PC-9 (cell line): Measurements from ENCODE around the gene PGAM5. TPM values are rescaled to one million over a fixed set of nuclear protein-coding genes. Genes with fewer than 3 reads are reported as not detected.

Experiments
- BruUV-seq: library from RNA; stranded (reverse); fragments of 400-500 nt; replicated peaks from 2 replicates; lab custom pipeline; 2021; lab: Mats Ljungman, UMichigan
- CTCF ChIA-PET: fragments of 300-600 bp; sonication (Branson Sonifier 250); formaldehyde crosslinking; loops from one replicate; lab custom pipeline; 2022; ENCODE audit warnings: antibody characterized with exemption; lab: Charles Lee
- POLR2A ChIA-PET: fragments of 300-600 bp; sonication (Branson Sonifier 250); formaldehyde crosslinking; loops from one replicate; lab custom pipeline; 2022; ENCODE audit warnings: antibody characterized with exemption; ENCODE audit not compliant: unreplicated experiment; lab: Charles Lee
- DNase-seq, 2 experiments: peaks; one replicate each; pipeline versions ENCODE4 v3.0.0 to v3.0.0-alpha.2; 2015 to 2022; ENCODE audit warnings: mixed read lengths in 1 of 2
- H2AFZ ChIP-seq: fragments of 200-600 bp; sonication (generic); 2 replicates; pipeline ENCODE4 v1.8.1; 2017; ENCODE audit warnings: antibody characterized with exemption
- H3F3A ChIP-seq: fragments of 200-600 bp; sonication (generic); 2 replicates; pipeline ENCODE4 v1.8.1; 2017; ENCODE audit warnings: antibody characterized with exemption, mild to moderate bottlenecking, low read depth; ENCODE audit not compliant: insufficient read depth
- H3K27ac ChIP-seq: fragments of 200-600 bp; sonication (generic); 2 replicates; pipeline ENCODE4 v1.6.1; 2016; ENCODE audit warnings: mixed run types
- H3K27me3 ChIP-seq: fragments of 200-600 bp; sonication (generic); 2 replicates; pipeline ENCODE4 v1.6.1; 2016; ENCODE audit warnings: low read depth, mixed run types; ENCODE audit not compliant: insufficient read depth
- H3K36me3 ChIP-seq: fragments of 200-600 bp; sonication (generic); 2 replicates; pipeline ENCODE4 v1.6.1; 2016; ENCODE audit warnings: low read depth, mixed run types
- H3K4me1 ChIP-seq: fragments of 200-600 bp; sonication (generic); replicated peaks from 2 replicates; pipeline ENCODE4 v1.6.1; 2016; ENCODE audit warnings: mixed run types; ENCODE audit not compliant: insufficient read depth
- H3K4me2 ChIP-seq: fragments of 200-600 bp; sonication (generic); 2 replicates; pipeline ENCODE4 v1.6.1; 2017; ENCODE audit warnings: mixed run types
- H3K4me3 ChIP-seq: fragments of 200-600 bp; sonication (generic); 2 replicates; pipeline ENCODE4 v1.6.1; 2016; ENCODE audit warnings: mixed run types
- H3K79me2 ChIP-seq: fragments of 200-600 bp; sonication (generic); 2 replicates; pipeline ENCODE4 v1.6.1; 2017; ENCODE audit warnings: low read depth, mixed run types
- H3K9me2 ChIP-seq: fragments of 200-600 bp; sonication (generic); 2 replicates; pipeline ENCODE4 v1.8.1; 2017; ENCODE audit warnings: mild to moderate bottlenecking; ENCODE audit not compliant: insufficient read depth
- H3K9me3 ChIP-seq: fragments of 200-600 bp; sonication (generic); 2 replicates; pipeline ENCODE4 v1.8.1; 2016; ENCODE audit warnings: low read depth; ENCODE audit not compliant: insufficient read depth
- H4K20me1 ChIP-seq: fragments of 200-600 bp; sonication (generic); 2 replicates; pipeline ENCODE4 v1.8.1; 2017; ENCODE audit not compliant: insufficient read depth
- EZH2 ChIP-seq: fragments of 200-600 bp; sonication (generic); IDR thresholded peaks from 2 replicates; pipeline ENCODE4 v1.8.0; 2017; ENCODE audit warnings: antibody characterized with exemption, low read depth
- intact Hi-C: fragments of 100-400 bp; cut with micrococcal nuclease; formaldehyde crosslinking; loops from one replicate; pipeline ENCODE4 v1.10.0; 2022; ENCODE audit not compliant: unreplicated experiment
- total RNA-seq: library from RNA; stranded (reverse); gene quantifications from 2 replicates; pipeline ENCODE4 v1.2.3, GENCODE V29; 2021
- TF ChIP-seq, protein P1 (sequence below): fragments of 200-600 bp; sonication (generic); conservative IDR thresholded peaks from 2 replicates; pipeline ENCODE4 v1.6.1; 2017; ENCODE audit warnings: mixed run types, antibody characterized with exemption, mild to moderate bottlenecking, moderate library complexity

PGAM5 gene
- total RNA-seq, 1 experiment from 2014 or later, result 59.0 TPM

DNA sequence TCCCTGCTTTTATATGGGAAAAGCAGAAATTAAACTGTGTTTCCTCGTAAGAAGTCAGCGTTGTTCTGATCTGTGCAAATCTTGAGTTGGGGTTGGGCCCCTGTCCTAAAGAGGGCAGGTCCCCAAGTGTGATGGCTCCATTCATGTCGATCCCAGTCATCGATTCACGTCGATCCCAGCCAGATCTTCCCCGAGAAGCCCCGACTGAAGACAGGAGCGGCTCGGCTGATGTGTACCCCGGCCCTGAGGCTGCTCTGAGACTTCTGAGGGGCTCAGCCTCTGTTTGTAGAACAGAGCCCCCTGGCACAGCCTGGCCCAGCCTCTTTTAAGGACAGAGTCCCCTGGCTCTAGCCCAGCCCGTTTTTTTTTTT lies 9.3 kb downstream of the PGAM5 start:
- Histone ChIP-seq H3K9me2 (no peaks in the 10 kb centered on the region), H2AFZ (no peak overlapping the region), H3K9me3 (no peaks in the 10 kb centered on the region), H3F3A (peaks cover 59% of the 10 kb centered on the region), H3K27me3 (no peaks in the 10 kb centered on the region), H4K20me1 (peaks cover 63% of the 10 kb centered on the region), H3K4me1 (no peaks in the 10 kb centered on the region), H3K36me3 (peaks cover 15% of the 10 kb centered on the region), H3K4me2 (no peak overlapping the region), H3K27ac (no peak overlapping the region), H3K4me3 (no peak overlapping the region), H3K79me2 (no peaks in the 10 kb centered on the region)
- intact Hi-C loops, result no loop called here
- no TSS peak for BruUV-seq
- ChIA-PET CTCF (no interaction called here), POLR2A (no interaction called here)
- no peak for DNase-seq
- TF ChIP-seq EZH2, result no peak
- TF ChIP-seq, protein P1, sequence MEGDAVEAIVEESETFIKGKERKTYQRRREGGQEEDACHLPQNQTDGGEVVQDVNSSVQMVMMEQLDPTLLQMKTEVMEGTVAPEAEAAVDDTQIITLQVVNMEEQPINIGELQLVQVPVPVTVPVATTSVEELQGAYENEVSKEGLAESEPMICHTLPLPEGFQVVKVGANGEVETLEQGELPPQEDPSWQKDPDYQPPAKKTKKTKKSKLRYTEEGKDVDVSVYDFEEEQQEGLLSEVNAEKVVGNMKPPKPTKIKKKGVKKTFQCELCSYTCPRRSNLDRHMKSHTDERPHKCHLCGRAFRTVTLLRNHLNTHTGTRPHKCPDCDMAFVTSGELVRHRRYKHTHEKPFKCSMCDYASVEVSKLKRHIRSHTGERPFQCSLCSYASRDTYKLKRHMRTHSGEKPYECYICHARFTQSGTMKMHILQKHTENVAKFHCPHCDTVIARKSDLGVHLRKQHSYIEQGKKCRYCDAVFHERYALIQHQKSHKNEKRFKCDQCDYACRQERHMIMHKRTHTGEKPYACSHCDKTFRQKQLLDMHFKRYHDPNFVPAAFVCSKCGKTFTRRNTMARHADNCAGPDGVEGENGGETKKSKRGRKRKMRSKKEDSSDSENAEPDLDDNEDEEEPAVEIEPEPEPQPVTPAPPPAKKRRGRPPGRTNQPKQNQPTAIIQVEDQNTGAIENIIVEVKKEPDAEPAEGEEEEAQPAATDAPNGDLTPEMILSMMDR, result no peak

DNA sequence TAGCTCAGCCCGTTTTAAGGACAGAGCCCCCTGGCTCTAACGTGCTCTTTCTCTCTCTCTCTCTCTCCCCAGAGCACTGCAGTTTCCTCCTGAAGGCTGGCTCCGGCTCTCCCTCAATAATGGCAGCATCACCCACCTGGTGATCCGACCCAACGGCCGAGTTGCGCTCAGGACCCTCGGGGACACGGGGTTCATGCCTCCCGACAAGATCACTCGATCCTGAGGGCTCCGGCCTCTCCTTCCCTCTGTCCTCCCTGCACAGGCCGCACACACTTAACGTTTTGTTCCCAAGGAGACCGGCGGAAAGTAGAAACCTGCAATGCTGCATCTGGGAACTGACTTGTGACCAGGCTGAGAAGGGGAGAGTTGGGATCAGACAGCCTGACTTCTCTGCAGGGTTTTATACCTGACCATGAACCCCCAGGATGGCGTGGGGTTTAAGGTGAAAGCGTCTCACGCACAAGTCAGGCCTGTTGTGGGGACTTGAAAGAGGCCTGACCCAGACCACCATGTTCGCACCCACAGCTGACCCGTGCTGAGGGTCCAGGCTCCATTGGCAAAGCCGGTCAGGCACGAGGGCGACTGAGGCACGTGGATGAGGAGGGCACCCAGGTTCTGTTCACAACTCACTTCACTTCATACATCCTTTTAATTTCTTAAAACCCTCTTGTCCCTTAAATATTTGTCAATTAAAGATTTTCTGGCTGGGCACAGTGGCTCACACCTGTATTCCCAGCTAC lies 10.1 kb downstream of the PGAM5 start:
- H3K27ac ChIP-seq, result no peak overlapping the region
- H3K9me2 ChIP-seq, result no peaks in the 10 kb centered on the region
- peaks cover 15% of the 10 kb centered on the region for H3K36me3 ChIP-seq
- H3K4me3 ChIP-seq, result no peak overlapping the region
- BruUV-seq, result TSS peak; percentile 18
- no peaks in the 10 kb centered on the region for H3K27me3 ChIP-seq
- peaks cover 63% of the 10 kb centered on the region for H3F3A ChIP-seq
- POLR2A ChIA-PET, result no interaction called here
- H4K20me1 ChIP-seq, result peaks cover 63% of the 10 kb centered on the region
- no peaks in the 10 kb centered on the region for H3K79me2 ChIP-seq
- no peaks in the 10 kb centered on the region for H3K9me3 ChIP-seq
- TF ChIP-seq EZH2, result no peak
- TF ChIP-seq, protein P1, result no peak
- intact Hi-C loops, result no loop called here
- H3K4me1 ChIP-seq, result no peaks in the 10 kb centered on the region
- no peak for DNase-seq
- CTCF ChIA-PET, result no interaction called here
- no peak overlapping the region for H2AFZ ChIP-seq
- no peak overlapping the region for H3K4me2 ChIP-seq

DNA sequence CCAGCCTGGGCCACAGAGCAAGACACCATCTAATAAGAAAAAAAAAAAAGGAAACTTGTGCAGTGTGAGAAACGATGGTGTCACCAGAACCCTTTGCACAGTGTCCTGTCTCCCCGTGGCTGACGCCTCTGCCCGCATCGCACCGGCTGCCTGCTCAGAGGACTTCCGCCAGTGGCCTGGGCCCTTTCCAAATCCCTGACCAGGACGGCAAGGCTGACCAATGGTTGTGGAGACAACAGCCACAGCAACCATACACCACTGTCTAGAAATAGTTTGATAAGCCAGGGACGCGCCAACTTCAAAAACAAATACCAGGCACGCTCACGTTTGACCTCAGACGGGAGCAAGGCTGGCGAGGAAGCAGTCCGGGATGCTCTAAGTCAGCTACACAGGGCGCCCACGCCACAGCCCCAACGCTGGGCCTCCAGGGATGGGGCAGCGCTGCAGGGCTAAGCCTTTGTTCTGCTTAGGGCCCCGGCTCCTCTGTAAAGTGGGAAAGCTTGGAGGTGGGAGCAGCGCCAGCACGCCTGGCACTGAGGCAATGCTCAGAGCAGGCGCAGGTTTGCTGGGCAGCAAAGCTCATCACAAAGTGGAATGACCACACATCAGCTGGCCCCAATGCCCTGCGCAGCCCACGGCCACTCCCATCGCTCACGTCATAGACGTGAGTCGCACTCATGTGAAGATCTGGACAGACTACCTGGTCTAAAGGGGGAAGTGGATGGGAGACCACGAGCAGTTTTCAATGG lies 12.5 kb downstream of the PGAM5 start:
- no peak overlapping the region for H2AFZ ChIP-seq
- H3K79me2 ChIP-seq, result no peaks in the 10 kb centered on the region; the same call in 1 of the 2 replicates
- H3K36me3 ChIP-seq, result peaks cover 29% of the 10 kb centered on the region
- DNase-seq, result no peak
- POLR2A ChIA-PET, result no interaction called here
- H3K9me3 ChIP-seq, result no peaks in the 10 kb centered on the region
- TF ChIP-seq, protein P1, result no peak
- TF ChIP-seq EZH2, result no peak
- H4K20me1 ChIP-seq, result peaks cover 56% of the 10 kb centered on the region
- no peaks in the 10 kb centered on the region for H3K4me1 ChIP-seq
- H3F3A ChIP-seq, result peaks cover 72% of the 10 kb centered on the region
- H3K4me3 ChIP-seq, result no peak overlapping the region
- no peak overlapping the region for H3K27ac ChIP-seq
- no peaks in the 10 kb centered on the region for H3K27me3 ChIP-seq
- no TSS peak for BruUV-seq
- no peaks in the 10 kb centered on the region for H3K9me2 ChIP-seq
- CTCF ChIA-PET, result no interaction called here
- no peak overlapping the region for H3K4me2 ChIP-seq
- intact Hi-C loops, result no loop called here
